Endothelial cell (in vitro differentiated cells): ENCODE measurements around the gene RERE. TPM values are rescaled to one million over a fixed set of nuclear protein-coding genes. Genes with fewer than 3 reads are reported as not detected.

Experiments used
- DNase-seq: peaks from one replicate; pipeline ENCODE4 v3.0.0; 2021; ENCODE audit warnings: low spot score
- H3K27ac Mint-ChIP-seq: one replicate; pipeline ENCODE4 v1.8.0; 2021; ENCODE audit warnings: mixed read lengths, inconsistent platforms; ENCODE audit not compliant: unreplicated experiment
- H3K27me3 Mint-ChIP-seq: one replicate; pipeline ENCODE4 v1.8.0; 2021; ENCODE audit warnings: mild to moderate bottlenecking, moderate library complexity, mixed read lengths, inconsistent platforms; ENCODE audit not compliant: unreplicated experiment
- H3K36me3 Mint-ChIP-seq: one replicate; pipeline ENCODE4 v1.8.0; 2021; ENCODE audit warnings: mild to moderate bottlenecking, low read depth, mixed read lengths, inconsistent platforms; ENCODE audit not compliant: unreplicated experiment
- H3K4me1 Mint-ChIP-seq: one replicate; pipeline ENCODE4 v1.8.0; 2021; ENCODE audit warnings: mild to moderate bottlenecking, mixed read lengths, inconsistent platforms; ENCODE audit not compliant: unreplicated experiment
- H3K4me3 Mint-ChIP-seq: one replicate; pipeline ENCODE4 v1.8.0; 2021; ENCODE audit warnings: mild to moderate bottlenecking, mixed read lengths, inconsistent platforms; ENCODE audit not compliant: unreplicated experiment
- H3K9me3 Mint-ChIP-seq: one replicate; pipeline ENCODE4 v1.8.0; 2021; ENCODE audit warnings: mixed read lengths, inconsistent platforms; ENCODE audit not compliant: unreplicated experiment
- total RNA-seq: library from RNA; stranded (reverse); fragmentation: NEBNext Ultra II Directional; extraction: Animal tissue kit (Norgen Biotek cat#: 25700); gene quantifications from one replicate; pipeline ENCODE4 v1.2.1, GENCODE V29; 2021; ENCODE audit not compliant: unreplicated experiment
- TF ChIP-seq, protein P1 (sequence below): fragments of 200-600 bp; sonication (generic); IDR thresholded peaks from one replicate; pipeline ENCODE4 v1.5.0; 2021; ENCODE audit warnings: antibody characterized with exemption; ENCODE audit not compliant: unreplicated experiment

The RERE gene
- total RNA-seq, 1 donor from 2014 or later = 115 TPM

DNA sequence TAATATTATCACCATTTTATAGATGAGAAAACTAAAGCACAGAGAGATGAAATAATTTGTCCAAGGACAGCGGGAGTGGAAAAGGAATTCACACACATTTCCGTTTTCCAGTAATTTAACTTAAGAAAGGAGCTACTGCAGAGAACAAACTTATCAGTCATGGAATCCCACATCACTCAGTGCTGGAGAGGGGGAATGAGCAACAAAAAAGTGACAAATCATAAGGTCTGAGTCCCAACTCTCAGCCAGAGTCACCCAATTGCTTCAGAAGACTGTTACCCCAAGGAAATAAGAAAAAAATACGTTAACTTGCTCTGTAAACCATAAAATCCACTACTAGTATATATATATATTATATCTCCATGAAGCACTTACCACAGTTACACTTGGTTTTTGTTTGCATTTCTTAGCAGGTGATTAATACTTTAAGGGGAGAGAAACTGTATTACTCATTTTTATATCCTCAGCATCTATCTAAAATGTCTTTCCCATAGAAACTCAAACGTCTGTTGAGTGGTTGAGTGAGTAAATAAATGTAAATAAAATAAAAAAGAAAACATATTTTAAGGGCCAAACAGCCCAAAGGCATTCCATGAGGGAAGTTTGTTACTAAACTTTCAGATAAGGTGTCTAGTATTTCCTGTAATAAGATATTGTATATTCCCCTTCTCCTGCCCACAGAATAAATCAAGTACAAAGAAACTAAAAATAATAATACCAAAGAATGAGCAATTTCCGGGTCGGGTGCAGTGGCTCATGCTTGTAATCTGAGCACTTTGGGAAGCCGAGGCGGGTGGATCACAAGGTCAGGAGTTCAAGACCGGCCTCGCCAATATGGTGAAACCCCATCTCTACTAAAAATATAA, 422.8 kb downstream of the RERE start:
- Mint-ChIP-seq H3K4me3 (no peak overlapping the region), H3K27ac (no peak overlapping the region), H3K27me3 (peaks cover 9% of the 10 kb centered on the region), H3K4me1 (peaks cover 52% of the 10 kb centered on the region), H3K36me3 (peaks cover 39% of the 10 kb centered on the region), H3K9me3 (no peaks in the 10 kb centered on the region)
- DNase-seq = no peak
- TF ChIP-seq, protein P1, sequence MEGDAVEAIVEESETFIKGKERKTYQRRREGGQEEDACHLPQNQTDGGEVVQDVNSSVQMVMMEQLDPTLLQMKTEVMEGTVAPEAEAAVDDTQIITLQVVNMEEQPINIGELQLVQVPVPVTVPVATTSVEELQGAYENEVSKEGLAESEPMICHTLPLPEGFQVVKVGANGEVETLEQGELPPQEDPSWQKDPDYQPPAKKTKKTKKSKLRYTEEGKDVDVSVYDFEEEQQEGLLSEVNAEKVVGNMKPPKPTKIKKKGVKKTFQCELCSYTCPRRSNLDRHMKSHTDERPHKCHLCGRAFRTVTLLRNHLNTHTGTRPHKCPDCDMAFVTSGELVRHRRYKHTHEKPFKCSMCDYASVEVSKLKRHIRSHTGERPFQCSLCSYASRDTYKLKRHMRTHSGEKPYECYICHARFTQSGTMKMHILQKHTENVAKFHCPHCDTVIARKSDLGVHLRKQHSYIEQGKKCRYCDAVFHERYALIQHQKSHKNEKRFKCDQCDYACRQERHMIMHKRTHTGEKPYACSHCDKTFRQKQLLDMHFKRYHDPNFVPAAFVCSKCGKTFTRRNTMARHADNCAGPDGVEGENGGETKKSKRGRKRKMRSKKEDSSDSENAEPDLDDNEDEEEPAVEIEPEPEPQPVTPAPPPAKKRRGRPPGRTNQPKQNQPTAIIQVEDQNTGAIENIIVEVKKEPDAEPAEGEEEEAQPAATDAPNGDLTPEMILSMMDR = no peak

- Mint-ChIP-seq H3K27me3 (peaks cover 10% of the 10 kb centered on the region), H3K36me3 (peaks cover 49% of the 10 kb centered on the region), H3K27ac (no peak overlapping the region), H3K4me3 (no peak overlapping the region), H3K9me3 (no peaks in the 10 kb centered on the region), H3K4me1 (peaks cover 48% of the 10 kb centered on the region)
- DNase-seq = no peak
- TF ChIP-seq, protein P1 = no peak
Observed at GRCh38 chr1:8392522-8392921, 424.9 kb downstream of the RERE start.

DNA sequence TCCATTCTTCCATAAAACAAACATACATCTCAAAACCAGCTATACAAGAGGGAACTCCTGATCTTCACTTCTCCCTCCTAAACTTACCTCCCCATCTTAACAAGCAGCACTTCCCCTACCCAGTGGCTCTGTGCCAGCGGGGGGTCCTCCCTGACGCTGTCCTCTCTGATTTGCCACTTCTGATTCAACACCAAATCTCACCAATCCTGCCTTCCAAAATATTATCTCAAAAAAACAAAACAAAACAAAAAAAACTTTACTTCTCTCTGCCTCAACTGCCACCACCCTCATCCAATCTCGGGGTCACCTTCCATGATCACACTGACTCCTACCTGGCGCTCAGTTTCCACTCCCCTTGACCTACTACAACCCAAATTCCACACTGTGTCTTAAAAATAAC, 426.7 kb downstream of the RERE start:
- Mint-ChIP-seq H3K27ac (peak overlapping the region; percentile 74), H3K9me3 (no peaks in the 10 kb centered on the region), H3K27me3 (peaks cover 10% of the 10 kb centered on the region), H3K36me3 (peaks cover 40% of the 10 kb centered on the region), H3K4me1 (peaks cover 40% of the 10 kb centered on the region), H3K4me3 (peak overlapping the region; percentile 17)
- TF ChIP-seq, protein P1 = no peak
- no peak for DNase-seq

DNA sequence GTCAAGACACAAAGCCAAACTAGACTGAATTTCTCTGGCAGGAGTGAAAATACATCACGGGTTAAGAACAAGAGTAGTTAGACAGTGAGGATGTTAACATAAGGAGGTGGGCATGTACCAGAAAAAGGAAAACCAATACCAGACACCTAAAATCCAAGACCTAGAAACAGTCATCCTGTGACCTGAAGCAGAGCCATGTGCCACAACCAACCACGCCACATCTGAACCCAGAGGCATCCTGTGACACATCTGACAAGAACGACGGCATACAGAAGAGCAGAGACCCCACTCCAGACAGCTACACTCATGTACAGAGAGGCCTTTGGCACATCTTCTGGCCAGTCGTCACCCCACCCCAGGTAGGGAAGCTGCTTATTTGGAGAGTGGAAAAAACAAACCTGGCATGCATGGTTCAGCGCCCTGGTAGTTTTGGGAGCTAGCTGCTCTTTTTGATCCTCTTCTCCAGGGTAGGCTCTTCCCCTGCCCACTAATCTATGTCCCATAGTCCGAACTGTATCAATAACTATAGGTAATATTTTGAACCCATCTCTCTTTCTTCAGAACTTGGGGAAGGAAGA, 427.4 kb downstream of the RERE start:
- Mint-ChIP-seq H3K9me3 (no peaks in the 10 kb centered on the region), H3K27ac (peak overlapping the region; percentile 7), H3K27me3 (peaks cover 10% of the 10 kb centered on the region), H3K36me3 (peaks cover 37% of the 10 kb centered on the region), H3K4me1 (peaks cover 41% of the 10 kb centered on the region), H3K4me3 (no peak overlapping the region)
- TF ChIP-seq, protein P1 = no peak
- DNase-seq = no peak
